Measurements from ENCODE around the gene CNTNAP2.

DNA sequence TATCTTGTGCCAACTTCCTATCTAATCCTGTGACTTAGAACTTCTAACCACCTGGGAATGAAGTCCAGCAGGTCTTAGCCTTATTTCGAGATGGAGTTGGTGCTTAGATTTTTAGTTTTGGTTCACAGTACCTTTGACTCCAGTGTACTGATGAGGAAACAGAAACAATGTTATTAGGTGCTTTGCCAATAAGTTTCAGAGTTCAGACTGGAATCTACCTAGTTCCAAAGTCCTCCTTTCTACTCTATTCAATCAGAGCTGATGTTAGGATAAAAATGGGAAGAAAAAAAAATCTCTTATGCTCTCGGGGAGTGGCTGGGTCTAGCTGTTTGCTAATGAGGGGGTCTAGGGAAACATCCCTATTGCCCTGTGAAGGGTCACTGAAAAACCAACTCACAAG lies 1867.7 kb downstream of the CNTNAP2 start:
- TF ChIP-seq RAD21 (IDR thresholded peaks at IDR 0.05; ENCODE audit: low read length) (no peak), POLR2A (IDR thresholded peaks at IDR 0.05; ENCODE audit: low read depth, low read length) (no peak), MXI1 (IDR thresholded peaks at IDR 0.05; ENCODE audit: borderline replicate concordance, low read depth, low read length) (no peak), CEBPB (IDR thresholded peaks at IDR 0.05; ENCODE audit: low read depth, low read length) (no peak), SMC3 (IDR thresholded peaks at IDR 0.05; ENCODE audit: low read depth, low read length) (no peak), RFX5 (IDR thresholded peaks at IDR 0.05; ENCODE audit: low read depth, low read length) (no peak), RCOR1 (IDR thresholded peaks at IDR 0.05; ENCODE audit: insufficient replicate concordance, low read length) (no peak)
- TF ChIP-seq, protein P1, sequence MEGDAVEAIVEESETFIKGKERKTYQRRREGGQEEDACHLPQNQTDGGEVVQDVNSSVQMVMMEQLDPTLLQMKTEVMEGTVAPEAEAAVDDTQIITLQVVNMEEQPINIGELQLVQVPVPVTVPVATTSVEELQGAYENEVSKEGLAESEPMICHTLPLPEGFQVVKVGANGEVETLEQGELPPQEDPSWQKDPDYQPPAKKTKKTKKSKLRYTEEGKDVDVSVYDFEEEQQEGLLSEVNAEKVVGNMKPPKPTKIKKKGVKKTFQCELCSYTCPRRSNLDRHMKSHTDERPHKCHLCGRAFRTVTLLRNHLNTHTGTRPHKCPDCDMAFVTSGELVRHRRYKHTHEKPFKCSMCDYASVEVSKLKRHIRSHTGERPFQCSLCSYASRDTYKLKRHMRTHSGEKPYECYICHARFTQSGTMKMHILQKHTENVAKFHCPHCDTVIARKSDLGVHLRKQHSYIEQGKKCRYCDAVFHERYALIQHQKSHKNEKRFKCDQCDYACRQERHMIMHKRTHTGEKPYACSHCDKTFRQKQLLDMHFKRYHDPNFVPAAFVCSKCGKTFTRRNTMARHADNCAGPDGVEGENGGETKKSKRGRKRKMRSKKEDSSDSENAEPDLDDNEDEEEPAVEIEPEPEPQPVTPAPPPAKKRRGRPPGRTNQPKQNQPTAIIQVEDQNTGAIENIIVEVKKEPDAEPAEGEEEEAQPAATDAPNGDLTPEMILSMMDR (conservative IDR thresholded peaks at IDR 0.05; ENCODE audit: low read depth, low read length) = no peak
- TF ChIP-seq, protein P2, sequence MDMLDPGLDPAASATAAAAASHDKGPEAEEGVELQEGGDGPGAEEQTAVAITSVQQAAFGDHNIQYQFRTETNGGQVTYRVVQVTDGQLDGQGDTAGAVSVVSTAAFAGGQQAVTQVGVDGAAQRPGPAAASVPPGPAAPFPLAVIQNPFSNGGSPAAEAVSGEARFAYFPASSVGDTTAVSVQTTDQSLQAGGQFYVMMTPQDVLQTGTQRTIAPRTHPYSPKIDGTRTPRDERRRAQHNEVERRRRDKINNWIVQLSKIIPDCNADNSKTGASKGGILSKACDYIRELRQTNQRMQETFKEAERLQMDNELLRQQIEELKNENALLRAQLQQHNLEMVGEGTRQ (IDR thresholded peaks at IDR 0.05; ENCODE audit: low read depth, low read length) = no peak
